CD14-positive monocyte (primary cell): ENCODE data around the gene FAM171A1. TPM values are rescaled to one million over a fixed set of nuclear protein-coding genes. Genes with fewer than 3 reads are reported as not detected.
"Not testable (repeated sequence)": the region's sequence is repeated elsewhere in the genome, so short reads cannot be mapped to it uniquely, and the experiment has no call there.

ENCODE experiments used
- DNase-seq, 3 donors: peaks; one replicate each; pipeline ENCODE4 v3.0.0-alpha.2; 2011 to 2022
- H2AFZ ChIP-seq: 2 replicates; pipeline ENCODE4 v1.6.0; 2012; ENCODE audit warnings: mild to moderate bottlenecking, low read depth, low read length, inconsistent platforms; ENCODE audit not compliant: insufficient read depth, poor library complexity, severe bottlenecking
- H3K27ac ChIP-seq, 2 donors: 1 replicate in 1 of 2; 2 replicates in 1 of 2; pipeline ENCODE4 v1.5.1; 2012 to 2013; ENCODE audit warnings: low read length in 2 of 2, control low read depth in 1 of 2, inconsistent platforms in 1 of 2, low read depth in 1 of 2, mild to moderate bottlenecking in 1 of 2
- H3K27me3 ChIP-seq, 2 donors: one replicate each; pipeline versions ENCODE4 v1.6.0 to v1.6.1; 2011 to 2013; ENCODE audit warnings: low read length in 2 of 2; ENCODE audit not compliant: control insufficient read depth in 2 of 2, insufficient read depth in 2 of 2
- H3K36me3 ChIP-seq, 2 donors: replicated peaks in 1 of 2; 1 replicate in 1 of 2; 2 replicates in 1 of 2; pipeline versions ENCODE4 v1.5.1 to v1.6.1; 2012 to 2013; ENCODE audit warnings: low read length in 2 of 2, control low read depth in 1 of 2, inconsistent platforms in 1 of 2, mild to moderate bottlenecking in 1 of 2; ENCODE audit not compliant: insufficient read depth in 2 of 2, control insufficient read depth in 1 of 2
- H3K4me1 ChIP-seq, 2 donors: 1 replicate in 1 of 2; 2 replicates in 1 of 2; pipeline versions ENCODE4 v1.5.1 to v1.6.1; 2012 to 2013; ENCODE audit warnings: low read length in 2 of 2, control low read depth in 1 of 2, inconsistent platforms in 1 of 2, mild to moderate bottlenecking in 1 of 2, moderate library complexity in 1 of 2; ENCODE audit not compliant: insufficient read depth in 2 of 2, control insufficient read depth in 1 of 2
- H3K4me2 ChIP-seq: replicated peaks from 2 replicates; pipeline ENCODE3; 2012; ENCODE audit warnings: low read length, moderate library complexity, mild to moderate bottlenecking; ENCODE audit not compliant: poor library complexity, severe bottlenecking; ENCODE audit errors: extremely low read depth
- H3K4me3 ChIP-seq, 3 experiments: fragments of 200-600 bp in 1 of 3; sonication (generic) in 1 of 3; replicated peaks in 1 of 3; 1 replicate in 2 of 3; 2 replicates in 1 of 3; pipeline ENCODE4 v1.5.1; 2011 to 2013; ENCODE audit warnings: low read length in 3 of 3, mild to moderate bottlenecking in 3 of 3, control low read depth in 2 of 3, low read depth in 2 of 3, inconsistent platforms in 1 of 3, moderate library complexity in 1 of 3
- H3K79me2 ChIP-seq: 2 replicates; pipeline ENCODE4 v1.6.0; 2012; ENCODE audit warnings: mild to moderate bottlenecking, control low read depth, inconsistent platforms, low read length, moderate library complexity; ENCODE audit not compliant: insufficient read depth
- H3K9ac ChIP-seq: 2 replicates; pipeline ENCODE4 v1.6.0; 2017; ENCODE audit warnings: low read length, mild to moderate bottlenecking; ENCODE audit not compliant: insufficient read depth, poor library complexity, severe bottlenecking
- H3K9me3 ChIP-seq, 2 donors: replicated peaks in 1 of 2; 1 replicate in 1 of 2; 2 replicates in 1 of 2; pipeline versions ENCODE4 v1.5.1 to v1.6.1; 2012 to 2013; ENCODE audit warnings: low read length in 2 of 2, control low read depth in 1 of 2; ENCODE audit not compliant: control insufficient read depth in 1 of 2, insufficient read depth in 1 of 2
- H4K20me1 ChIP-seq: 2 replicates; pipeline ENCODE4 v1.6.0; 2012; ENCODE audit warnings: mild to moderate bottlenecking, low read length, control low read depth, moderate library complexity; ENCODE audit not compliant: insufficient read depth
- H3K27ac Mint-ChIP-seq, 7 donors: one replicate each; pipeline ENCODE4 v1.8.0; 2020; ENCODE audit warnings: mild to moderate bottlenecking in 7 of 7, mixed read lengths in 7 of 7, moderate library complexity in 6 of 7, inconsistent platforms in 2 of 7
- H3K27me3 Mint-ChIP-seq, 3 donors: one replicate each; pipeline ENCODE4 v1.8.0; 2021 to 2022; ENCODE audit warnings: low read depth in 3 of 3, mild to moderate bottlenecking in 3 of 3, mixed read lengths in 3 of 3, moderate library complexity in 3 of 3, inconsistent platforms in 1 of 3
- H3K36me3 Mint-ChIP-seq, 2 donors: one replicate each; pipeline ENCODE4 v1.8.0; 2020; ENCODE audit warnings: mixed read lengths in 2 of 2, inconsistent platforms in 1 of 2, mild to moderate bottlenecking in 1 of 2
- H3K4me1 Mint-ChIP-seq: one replicate; pipeline ENCODE4 v1.8.0; 2020; ENCODE audit warnings: mild to moderate bottlenecking, mixed read lengths
- H3K4me3 Mint-ChIP-seq, 2 donors: one replicate each; pipeline ENCODE4 v1.8.0; 2020; ENCODE audit warnings: mild to moderate bottlenecking in 2 of 2, mixed read lengths in 2 of 2, moderate library complexity in 1 of 2
- H3K9me3 Mint-ChIP-seq, 7 donors: one replicate each; pipeline ENCODE4 v1.8.0; 2020 to 2022; ENCODE audit warnings: mixed read lengths in 7 of 7, mild to moderate bottlenecking in 6 of 7, moderate library complexity in 6 of 7, inconsistent platforms in 2 of 7
- intact Hi-C, 2 donors: fragments of 100-400 bp; cut with micrococcal nuclease; formaldehyde crosslinking; loops; one replicate each; pipeline versions ENCODE4 v1.15.0 to v1.15.1; 2023
- polyA plus RNA-seq, 3 donors: library from polyadenylated mRNA; depleted of rRNA in 1 of 3; unstranded in 2 of 3; stranded (reverse) in 1 of 3; fragments of 300-500 nt in 2 of 3; fragments of >200 nt in 1 of 3; fragmentation: Illumina TruSeq in 2 of 3; gene quantifications; 1 replicate in 2 of 3; 2 replicates in 1 of 3; pipeline ENCODE4 v1.2.3, GENCODE V29; 2012 to 2021
- TF ChIP-seq, protein P1 (sequence below): fragments of 200-600 bp; IDR thresholded peaks from one replicate; pipeline ENCODE4 v1.8.0; 2022; ENCODE audit warnings: antibody characterized with exemption, mild to moderate bottlenecking

The FAM171A1 gene
- polyA plus RNA-seq, 3 donors: not detected

DNA sequence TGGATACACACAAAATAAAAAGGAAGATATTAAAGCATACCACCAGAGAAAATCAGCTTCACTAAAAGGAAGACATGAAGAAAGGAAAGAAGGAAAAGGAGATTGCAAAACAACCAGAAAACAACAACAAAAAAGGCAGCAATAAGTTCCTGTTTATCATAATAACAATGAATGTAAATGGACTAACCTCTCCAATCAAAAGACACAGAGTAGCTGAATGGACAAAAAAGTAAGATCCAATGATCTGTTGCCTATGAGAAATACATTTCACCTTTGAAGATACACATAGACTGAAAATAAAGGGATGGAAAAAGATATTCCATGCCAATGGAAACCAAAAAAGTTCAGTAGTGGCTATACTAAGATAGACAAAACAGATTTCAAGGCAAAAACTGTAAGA is 30.3 kb upstream of the FAM171A1 start:
- H3K27me3 Mint-ChIP-seq: peaks cover 2 to 13% (median 5%) of the 10 kb centered on the region in 3 donors
- no peaks in the 10 kb centered on the region for H3K36me3 Mint-ChIP-seq
- intact Hi-C loops: no loop called here

DNA sequence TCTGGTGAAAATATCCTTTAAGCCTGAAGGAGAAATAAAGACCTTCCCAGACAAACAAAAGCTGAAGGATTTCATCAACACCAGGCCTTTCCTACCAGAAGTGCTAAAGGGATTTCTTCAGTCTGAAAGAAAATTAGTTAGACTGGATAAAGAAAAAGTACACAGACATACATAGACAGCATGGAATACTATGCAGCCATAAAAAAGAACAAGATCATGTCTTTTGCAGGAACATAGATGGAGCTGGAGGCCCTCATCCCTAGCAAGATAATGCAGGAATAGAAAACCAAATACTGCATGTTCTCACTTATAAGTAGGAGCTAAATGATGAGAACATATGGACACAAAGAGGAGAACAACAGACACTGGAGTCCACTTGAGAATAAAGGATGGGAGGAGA is 29.4 kb upstream of the FAM171A1 start:
- H3K27ac ChIP-seq, H4K20me1 ChIP-seq, H2AFZ ChIP-seq, H3K79me2 ChIP-seq, H3K27ac Mint-ChIP-seq, H3K4me1 Mint-ChIP-seq, H3K4me3 Mint-ChIP-seq, intact Hi-C loops, H3K36me3 ChIP-seq, H3K9me3 ChIP-seq, H3K4me1 ChIP-seq, H3K9ac ChIP-seq, H3K36me3 Mint-ChIP-seq, DNase-seq, H3K4me3 ChIP-seq, H3K4me2 ChIP-seq, H3K27me3 ChIP-seq: not testable (repeated sequence)
- H3K27me3 Mint-ChIP-seq: peaks cover 2 to 13% (median 5%) of the 10 kb centered on the region in 3 donors
- H3K9me3 Mint-ChIP-seq: peaks cover 1 to 10% (median 6%) of the 10 kb centered on the region in 7 donors

More for the DNA sequence above, 30.3 kb upstream of the FAM171A1 start:
- Histone ChIP-seq H3K4me2 (no peak overlapping the region), H3K27me3 (no peaks in the 10 kb centered on the region), H3K4me3 (no peak overlapping the region), H3K9ac (no peak overlapping the region), H3K27ac (no peak overlapping the region), H3K36me3 (no peaks in the 10 kb centered on the region), H4K20me1 (no peaks in the 10 kb centered on the region), H2AFZ (no peak overlapping the region), H3K79me2 (no peaks in the 10 kb centered on the region), H3K9me3 (no peaks in the 10 kb centered on the region), H3K4me1 (no peaks in the 10 kb centered on the region)
- Mint-ChIP-seq H3K4me3 (no peak overlapping the region), H3K4me1 (no peaks in the 10 kb centered on the region), H3K27ac (peak overlapping the region in 1 of 7 donors; percentile 38), H3K9me3 (peaks cover 1 to 10% (median 6%) of the 10 kb centered on the region in 7 donors)
- TF ChIP-seq, protein P1, sequence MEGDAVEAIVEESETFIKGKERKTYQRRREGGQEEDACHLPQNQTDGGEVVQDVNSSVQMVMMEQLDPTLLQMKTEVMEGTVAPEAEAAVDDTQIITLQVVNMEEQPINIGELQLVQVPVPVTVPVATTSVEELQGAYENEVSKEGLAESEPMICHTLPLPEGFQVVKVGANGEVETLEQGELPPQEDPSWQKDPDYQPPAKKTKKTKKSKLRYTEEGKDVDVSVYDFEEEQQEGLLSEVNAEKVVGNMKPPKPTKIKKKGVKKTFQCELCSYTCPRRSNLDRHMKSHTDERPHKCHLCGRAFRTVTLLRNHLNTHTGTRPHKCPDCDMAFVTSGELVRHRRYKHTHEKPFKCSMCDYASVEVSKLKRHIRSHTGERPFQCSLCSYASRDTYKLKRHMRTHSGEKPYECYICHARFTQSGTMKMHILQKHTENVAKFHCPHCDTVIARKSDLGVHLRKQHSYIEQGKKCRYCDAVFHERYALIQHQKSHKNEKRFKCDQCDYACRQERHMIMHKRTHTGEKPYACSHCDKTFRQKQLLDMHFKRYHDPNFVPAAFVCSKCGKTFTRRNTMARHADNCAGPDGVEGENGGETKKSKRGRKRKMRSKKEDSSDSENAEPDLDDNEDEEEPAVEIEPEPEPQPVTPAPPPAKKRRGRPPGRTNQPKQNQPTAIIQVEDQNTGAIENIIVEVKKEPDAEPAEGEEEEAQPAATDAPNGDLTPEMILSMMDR: no peak
- DNase-seq: no peak
